Hematopoietic multipotent progenitor cell treated with erythropoietin and hydrocortisone succinate and interleukin-3 and kit ligand, for 8 days (in vitro differentiated cells): ENCODE measurements around the gene PLD3.
A peak's percentile ranks its signal among the peaks of the same experiment; 100 is the strongest.
"Not testable (repeated sequence)": the region's sequence is repeated elsewhere in the genome, so short reads cannot be mapped to it uniquely, and the experiment has no call there.

ENCODE experiments used
- DNase-seq: peaks from one replicate; pipeline ENCODE4 v3.0.0-alpha.2; 2015

Gene PLD3

DNA sequence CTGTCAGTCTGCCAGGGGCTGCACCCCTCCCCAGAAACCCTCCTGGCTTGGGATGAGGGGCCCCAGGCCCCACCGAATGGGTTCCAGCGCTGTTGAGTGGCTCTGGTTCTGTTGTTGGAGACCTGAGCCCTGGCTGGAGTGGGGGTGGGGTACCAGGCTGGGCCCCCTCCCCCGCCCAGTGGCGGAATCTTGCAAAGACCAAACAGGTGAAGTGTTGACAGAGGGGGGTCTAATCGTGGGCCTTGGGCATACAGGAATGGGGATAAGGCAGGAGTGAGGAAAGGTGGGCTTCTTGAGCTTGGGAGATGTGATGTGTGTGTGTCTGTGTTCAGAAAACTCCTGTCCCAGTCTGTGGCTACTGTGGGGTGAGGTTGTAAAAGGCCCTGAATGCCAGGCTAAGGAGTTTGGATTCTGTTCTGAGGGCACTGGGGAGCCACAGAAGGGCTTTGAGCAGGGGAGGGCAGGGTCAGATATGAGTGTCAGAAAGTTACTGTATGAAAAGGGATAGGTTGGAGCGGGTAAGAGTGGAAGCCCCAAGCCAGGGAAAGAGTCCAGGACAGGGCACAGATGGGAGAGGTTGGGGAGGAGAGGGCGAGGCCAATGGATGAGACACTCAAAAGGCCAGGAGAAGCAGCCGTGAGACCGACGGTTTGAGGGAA is 41.7 kb downstream of the PLD3 start, which contains the start of gene HIPK4:
HIPK4 (minus strand) TSS at position 98 of the 659 bp plus-strand sequence. CDS start 279 bp downstream, outside the sequence.
- no peak for DNase-seq

DNA sequence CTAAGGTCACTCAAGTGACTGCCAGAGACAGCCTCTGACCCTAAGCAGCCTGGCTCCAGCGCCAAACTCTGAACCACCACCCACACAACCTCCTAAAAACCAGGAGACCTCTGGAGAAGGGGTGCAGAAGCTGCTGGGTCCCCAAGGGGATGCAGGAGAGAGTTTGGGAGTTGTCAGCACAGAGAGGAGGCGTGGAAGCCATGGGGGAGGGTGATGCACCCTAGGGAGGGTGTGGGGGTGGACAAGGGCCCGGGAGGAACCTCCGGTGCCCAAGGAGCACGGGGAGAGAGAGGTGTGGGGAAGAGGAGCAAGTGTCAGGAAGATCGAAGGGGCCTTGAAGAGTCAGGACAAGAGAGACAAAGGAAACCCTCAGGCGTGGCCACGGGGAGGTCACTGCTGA is 43.6 kb downstream of the PLD3 start:
- DNase-seq = no peak

DNA sequence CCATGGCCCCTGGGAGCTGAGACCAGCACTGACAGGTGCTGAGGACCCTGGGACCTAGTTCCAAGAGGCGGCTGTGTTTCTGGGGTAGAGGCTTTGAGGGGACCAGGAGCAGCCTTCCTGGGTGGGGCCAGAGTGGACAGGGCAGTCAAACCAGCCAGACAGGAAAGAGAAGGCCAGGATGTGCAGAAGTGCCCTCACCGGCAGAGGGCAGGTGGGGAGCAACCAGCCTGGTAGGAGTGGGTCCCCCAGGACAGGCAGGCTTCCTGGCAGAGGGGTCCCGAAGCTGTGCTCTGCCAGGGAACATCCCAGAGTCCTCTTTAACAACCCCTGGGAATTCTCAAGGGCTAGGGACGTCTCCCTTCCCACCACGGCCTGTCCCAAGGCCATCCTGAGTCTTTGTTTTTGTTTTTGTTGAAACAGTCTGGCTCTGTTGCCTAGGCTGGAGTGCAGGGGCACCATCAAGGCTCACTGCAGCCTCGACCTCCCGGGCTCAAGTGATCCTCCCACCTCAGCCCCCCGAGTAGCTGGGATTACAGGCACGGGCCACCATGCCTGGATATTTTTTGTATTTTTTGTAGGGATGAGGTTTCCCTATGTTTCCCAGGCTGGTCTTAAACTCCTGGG is 44.5 kb downstream of the PLD3 start:
- DNase-seq = no peak

DNA sequence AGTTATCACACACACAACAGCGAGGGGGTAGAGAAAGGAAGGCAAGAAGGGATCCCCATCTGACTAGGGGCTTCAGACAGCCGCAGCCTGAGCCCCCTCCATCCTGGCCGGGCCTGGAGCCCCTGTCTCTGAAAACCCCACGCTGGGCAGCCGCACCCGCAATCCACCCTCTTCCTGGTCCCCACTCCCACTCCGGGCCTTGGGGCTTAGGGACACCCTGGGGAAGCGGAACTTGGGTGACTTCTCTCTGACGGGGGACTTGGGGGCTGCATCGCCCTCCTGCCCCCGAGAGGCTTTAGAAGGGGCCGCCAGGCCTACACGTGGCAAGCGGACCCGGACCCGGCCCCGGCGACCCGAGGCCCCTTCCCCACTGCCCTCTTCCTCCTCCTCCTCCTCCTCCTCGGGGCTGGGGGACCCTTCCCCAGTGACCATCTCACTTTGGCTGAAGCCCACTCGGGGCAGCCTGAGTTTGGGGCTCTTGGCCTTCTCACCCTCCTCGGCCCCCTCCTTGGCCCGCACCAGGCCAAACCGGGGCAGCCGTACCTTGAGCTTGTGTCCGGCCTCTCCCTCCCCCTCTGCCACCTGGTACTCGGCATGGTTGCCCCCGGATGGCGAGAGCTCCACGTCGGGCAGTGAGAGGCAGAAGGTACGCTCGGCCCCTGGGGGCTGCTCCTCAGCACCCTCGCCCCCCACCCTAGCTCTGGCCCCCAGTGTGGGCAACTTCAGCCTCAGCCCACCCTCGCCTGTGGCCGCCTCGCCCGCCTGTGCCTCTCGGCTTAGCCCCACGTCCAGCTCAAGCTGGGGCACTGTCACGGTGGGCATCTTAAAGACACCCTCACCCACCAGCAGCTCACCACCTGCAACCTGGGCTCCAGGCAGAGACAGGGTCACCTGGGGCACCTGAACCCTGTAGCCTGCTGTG is 45.7 kb downstream of the PLD3 start:
- no peak for DNase-seq

DNA sequence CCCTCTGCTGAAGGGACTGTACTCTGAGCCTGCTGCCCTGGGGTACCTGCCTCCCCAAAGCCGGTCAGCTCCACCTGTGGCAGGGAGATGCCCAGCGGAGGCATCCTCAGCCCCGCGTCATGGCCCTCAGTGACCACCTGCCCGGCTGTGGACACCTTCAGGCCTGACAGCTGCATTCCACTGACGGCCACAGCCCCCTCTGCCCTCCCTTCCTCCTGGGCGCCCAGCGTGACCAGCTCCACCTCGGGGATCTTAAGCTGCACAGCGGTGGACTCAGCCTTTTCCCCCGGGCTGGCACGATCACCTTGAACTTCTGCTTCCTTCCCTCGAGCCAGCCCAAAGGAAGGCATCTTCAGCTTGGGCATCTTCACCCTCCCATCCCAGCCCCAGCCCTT is 46.3 kb downstream of the PLD3 start:
- DNase-seq = no peak

DNA sequence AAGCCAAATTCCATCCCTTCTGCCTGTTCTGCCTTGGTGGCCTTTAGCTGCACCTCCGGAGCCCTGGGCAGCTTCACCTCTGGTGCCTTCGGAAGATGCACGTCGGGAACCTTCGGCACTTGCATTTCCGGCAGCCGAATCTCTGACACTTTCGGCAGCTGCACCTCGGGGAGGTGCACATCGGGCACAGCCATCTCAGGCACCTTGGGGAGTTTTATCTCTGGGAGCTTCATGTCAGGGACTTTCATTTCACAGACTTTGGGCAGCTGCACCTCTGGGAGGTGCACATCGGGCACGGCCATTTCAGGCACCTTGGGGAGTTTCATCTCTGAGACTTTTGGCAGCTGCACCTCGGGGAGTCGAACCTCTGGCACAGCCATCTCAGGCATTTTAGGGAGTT is 47.5 kb downstream of the PLD3 start:
- no peak for DNase-seq

DNA sequence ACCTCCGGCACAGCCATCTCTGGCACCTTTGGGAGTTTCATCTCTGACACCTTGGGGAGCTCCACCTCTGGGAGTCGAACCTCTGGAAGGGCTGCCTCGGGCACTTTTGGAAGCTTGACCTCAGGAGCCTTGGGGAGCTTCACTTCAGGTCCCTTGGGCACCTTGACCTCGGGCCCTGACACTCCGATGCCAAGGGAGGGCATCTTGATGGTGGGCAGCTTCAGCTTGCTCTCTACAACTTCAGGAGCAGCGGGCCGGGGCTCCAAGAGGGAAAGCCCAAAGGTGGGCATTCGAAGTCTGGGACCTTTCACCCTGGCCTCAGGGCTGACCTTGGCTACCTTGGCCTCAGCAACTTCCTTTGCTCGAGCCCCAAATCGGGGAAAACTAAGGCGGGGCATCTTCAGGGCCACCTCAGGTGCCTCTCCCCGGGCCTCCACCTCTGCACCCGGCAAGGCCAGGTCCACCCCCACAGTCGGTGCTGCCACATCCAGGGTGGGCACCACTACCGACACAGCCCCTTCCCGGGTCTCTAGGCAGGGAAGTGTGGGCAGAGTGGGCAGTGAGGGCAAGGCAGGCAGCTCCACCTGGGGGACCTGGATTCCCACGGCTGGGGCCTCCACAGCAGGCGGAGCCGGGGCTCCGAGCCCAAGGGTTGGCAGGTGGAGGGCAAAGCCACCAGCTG is 48.5 kb downstream of the PLD3 start:
- no peak for DNase-seq

DNA sequence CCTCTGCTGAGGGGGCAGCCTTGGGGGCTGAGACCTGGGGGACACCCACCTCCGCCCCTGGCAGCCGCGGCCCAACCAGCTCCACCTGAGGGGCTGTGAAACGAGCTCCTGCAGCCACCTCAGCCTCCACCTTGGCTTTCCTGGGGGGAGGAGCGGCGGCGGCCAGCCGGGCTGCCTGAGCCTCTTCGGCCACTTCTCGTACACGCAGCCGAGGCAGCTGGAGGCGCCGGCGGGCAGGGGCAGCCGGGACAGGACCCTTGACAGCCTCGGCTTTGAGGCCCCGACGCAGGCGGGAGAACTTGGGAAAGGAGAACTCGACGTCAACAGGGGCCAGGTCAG is 49.0 kb downstream of the PLD3 start:
- no peak for DNase-seq

DNA sequence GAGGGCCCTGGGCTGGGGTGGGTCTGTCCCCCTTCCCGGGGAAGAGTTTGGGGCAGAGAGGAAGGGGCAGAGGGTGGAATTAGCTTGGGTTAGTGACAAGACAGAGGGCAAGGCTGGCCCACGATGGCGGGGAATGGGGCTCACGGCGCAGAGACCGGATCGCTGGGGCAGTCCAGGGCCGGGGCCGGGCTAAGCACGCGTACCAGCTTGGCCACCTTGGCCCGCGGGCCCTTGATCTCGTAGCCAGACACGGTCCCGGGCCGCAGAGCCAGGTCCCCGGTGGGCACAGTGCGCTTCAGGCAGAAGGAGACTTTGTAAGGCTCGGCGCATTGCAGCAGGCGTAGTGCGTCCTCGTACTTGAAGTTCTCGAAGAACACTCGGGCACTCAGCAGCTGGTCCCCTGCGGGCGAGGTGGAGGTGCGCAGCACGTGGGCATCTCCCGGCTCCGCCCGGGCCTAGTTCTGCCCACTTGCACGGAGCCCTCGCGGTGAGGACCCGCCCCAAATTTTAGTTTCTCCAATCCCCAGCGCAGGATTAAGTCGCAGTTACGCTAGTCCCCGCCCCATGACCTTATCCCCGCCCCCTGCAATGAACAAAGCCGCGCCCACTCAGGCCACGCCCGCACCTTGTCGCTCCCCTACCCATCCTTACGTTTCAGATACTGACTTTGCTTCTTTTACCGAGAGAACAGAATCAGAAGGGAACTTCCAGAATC is 50.1 kb downstream of the PLD3 start:
- peak; percentile 66 for DNase-seq

DNA sequence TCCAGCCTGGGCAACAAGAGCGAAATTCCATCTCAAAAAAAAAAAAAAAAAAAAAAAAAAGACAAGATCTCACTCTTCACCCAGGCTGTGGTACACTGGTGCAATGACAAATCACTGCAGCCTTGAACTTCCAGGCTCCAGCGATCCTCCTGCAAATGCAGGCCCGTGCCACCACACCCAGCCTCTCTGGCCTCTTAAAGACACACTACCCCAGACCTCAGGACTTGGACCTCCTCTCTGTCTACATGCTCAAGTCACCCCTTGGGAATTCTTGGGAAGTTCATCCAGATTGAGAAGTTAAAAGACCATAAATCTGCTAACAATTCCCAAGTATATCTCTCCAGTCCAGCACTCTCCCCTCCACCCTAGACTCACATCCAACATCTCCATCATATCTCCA is 52.1 kb downstream of the PLD3 start:
- no peak for DNase-seq

DNA sequence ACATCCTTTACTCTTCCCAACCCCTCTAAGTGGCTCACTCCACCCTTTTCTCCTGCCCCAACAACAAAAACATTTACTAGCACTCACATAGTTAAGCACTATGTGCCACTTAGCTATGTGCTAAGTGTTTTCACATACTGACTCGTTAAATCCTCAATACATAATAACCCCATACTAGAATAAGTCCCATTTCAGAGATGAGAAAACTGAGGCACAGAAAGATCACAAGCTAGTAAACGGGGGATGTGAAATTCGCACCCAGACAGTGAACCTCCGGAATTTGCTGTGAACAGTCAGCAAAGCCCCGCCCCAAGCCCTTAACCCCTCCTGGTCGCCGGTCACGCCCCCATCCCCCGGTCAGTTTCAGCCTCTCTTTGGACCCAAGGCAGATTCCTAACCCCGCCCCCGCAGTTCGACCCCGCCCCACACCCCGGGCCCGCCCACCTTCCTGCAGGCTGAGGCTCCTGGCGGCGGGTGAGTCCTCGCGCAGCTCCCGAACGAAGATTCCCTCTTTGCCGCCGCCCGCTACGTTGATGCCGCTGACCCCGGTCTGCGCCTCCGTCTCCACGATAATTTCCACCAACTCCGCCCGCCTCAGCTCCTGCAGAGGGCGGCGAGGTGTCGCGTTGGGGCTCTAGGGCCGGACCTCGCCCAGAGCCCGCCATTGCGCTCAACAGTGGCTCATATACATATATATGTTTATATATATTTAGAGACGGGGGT is 54.9 kb downstream of the PLD3 start:
- DNase-seq = peak; percentile 78

DNA sequence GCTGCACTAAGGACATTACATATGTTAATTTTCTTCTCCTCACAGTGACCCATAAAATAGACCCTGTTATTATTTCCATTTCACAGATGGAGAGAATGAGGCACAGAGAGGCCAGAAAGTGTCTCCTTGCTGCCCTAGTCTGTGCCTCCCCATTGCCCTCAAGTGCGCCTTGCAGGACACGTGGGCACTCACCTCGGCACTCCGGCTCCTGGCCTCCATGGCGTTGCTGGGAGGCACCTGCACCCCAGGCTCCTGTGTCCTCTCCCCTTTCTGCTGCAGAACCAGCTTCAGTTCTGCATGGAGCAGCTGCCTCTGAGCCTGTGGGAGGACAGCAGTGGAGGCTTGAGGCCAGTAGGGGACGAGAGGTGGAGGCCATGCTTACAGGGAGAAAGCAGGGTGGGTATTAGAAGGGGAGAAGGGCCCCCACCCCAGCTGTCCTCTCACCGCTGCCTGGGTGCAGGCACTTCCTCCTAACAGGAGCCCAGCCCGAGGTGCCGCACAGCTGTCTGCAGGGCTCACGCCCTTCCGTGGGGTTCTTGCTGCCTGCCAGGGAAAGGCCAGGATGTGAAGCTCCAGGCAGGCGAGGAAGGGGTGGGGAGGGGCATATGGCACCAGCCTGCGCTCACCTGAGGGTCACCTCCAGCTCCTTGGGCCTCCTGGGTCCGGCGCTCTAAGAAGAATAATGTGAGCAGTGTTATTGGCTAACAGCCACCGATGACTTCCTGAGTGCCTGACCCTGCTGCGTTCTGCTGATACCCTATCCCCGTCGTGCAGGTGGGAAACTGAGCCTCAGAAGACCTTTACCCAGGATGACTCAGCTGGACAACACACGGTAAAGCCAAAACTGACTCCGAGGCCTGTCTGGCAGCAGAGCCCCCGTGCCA is 59.5 kb downstream of the PLD3 start:
- DNase-seq = peak; percentile 72

DNA sequence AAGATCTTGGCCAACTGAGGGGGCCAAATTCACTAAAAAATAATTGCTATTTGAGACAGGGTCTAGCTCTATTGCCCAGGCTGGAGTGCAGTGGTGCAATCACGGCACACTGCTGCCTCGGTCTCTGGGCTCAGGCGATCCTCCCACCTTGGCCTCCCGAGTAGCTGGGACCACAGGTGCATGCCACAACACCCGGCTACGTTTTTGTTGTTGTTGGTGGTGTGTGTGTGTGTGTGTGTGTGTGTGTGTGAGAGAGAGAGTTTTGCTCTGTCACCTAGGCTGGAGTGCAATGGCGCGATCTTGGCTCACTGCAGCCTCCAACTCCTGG is 60.1 kb downstream of the PLD3 start:
- not testable (repeated sequence) for DNase-seq

DNA sequence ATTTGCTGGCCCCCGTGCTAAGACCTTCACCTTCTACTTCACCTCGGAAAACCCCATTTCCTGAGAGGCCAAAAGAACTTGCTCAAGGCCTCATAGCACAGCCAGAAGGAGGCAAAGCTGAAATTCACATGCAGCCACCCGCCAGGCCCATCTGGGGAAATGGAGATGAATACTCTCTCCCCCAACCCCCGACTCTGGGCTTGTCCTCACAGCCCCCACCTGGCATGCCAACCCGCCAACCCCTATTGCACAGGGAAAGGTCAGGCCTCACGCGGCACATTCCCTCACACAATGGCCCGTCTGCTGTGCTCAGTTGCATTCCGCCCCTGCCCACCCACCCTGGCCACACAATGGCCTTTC is 61.5 kb downstream of the PLD3 start:
- no peak for DNase-seq

DNA sequence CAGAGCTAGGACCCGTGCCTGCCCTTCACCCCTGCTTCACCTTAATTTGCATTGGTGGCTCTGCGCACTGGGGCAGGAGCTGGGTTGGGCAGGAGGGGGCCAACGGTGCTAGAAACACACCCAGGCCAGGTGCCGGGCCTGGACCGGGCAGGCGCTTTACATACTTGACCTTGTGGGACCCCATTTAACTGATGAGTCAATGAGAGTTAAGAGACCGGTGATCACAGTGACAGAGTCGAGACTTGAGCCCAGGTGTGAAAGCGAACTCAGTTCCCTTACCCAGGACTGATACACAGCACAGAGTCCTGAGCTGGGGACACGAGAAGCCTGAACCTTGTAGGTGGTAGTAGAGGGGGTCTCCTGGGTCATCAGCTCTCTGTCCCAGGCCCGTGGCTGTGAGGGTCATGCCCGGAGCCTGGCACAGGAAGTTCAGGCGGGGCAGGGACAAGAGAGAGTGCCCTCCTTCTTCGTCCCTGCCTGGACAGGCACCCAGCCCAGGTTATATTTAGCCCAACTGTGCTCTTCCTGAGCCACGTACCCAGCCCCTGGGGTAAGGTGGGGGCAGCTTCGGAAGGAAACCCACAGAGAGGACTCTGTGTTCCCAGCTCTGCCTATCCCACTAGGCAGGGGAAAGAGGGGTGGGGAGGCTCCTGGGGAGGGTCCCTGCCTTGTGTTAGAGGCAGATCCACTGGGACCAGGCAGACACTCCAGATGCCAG is 62.8 kb downstream of the PLD3 start:
- DNase-seq = no peak

DNA sequence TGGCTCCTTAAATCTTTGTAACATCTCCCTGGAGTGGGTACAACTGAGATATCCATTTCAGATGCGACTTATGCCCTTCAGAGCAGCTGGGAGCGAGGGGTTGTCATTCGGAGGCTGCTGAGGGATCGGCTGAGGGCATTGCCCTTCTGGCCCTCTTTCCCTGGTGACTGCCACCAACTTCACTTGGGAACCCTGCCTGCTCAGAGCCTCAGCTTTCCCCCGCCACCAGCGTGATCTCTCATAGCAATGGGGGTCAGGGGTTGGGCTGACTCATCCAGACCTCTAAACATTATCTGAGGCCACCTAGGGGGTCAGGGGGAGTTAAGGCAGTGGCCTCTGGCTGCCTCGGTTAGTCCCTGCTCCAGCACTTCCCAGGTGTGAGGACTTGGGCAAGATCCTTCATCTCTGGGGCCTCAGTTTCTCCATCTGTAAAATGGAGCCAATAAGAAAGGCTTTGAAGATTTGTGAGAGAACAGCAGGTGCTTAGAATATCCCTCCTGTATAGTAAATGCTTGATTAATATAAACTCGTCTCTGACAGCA is 63.5 kb downstream of the PLD3 start:
- no peak for DNase-seq

DNA sequence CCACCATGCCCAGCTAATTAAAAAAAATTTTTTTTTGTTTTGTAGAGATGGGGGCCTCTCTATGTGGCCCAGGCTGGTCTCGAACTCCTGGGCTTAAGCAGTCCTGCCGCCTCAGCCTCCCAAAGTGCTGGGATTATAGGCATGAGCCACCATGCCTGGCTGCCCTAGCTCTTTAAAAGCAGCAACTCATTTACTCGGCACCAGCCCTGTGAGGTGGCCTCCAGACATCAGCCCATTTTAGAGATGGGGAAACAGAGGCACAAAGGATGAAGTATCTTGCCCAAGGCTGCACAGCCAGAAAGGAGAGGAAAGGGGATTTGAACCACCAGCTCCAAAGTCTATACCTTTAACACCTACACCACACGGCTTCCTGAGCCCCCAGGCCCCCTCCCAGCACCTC is 64.4 kb downstream of the PLD3 start:
- DNase-seq = no peak

DNA sequence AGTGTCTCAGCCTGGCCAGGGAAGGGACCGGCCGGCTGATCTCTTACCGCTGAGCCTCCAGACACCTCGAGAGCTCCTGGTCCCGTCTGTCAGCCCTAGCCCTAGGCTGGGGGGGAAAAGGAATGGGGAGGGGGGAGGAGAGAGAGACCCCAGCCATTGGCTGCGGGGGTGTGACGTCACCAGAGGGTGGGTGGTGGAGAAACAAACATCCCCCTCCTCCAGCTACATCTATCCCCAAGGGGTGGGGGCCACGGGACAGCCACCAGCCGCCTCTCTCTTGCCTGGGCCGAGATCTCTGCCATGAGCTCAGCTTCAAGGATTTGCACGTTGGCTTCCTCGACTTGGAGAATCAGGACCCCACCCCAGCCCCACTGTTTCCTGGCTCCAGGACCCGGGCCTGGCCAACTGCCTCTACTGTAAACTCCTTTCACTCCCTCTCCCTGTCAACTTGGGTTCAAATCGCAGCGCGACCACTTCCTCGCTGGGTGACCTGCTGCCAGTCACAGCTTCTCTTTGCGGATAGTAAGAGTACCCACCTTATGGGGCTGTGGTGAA is 64.9 kb downstream of the PLD3 start, which contains the start of gene PRX:
PRX (minus strand) TSS at position 88 of the 555 bp plus-strand sequence. CDS start 5,446 bp downstream, outside the sequence.
- DNase-seq = no peak
